ENCODE results near the gene FAM83C. TPM values are rescaled to one million over a fixed set of nuclear protein-coding genes. Genes with fewer than 3 reads are reported as not detected.

Gene FAM83C
- total RNA-seq, 1 experiment from 2014 or later = not detected

- TF ChIP-seq REST (IDR thresholded peaks at IDR 0.05; ENCODE audit: low read depth) (no peak), TCF7L2 (IDR thresholded peaks at IDR 0.05; ENCODE audit: borderline replicate concordance, extremely low read depth, insufficient read depth, insufficient read length) (peak; percentile 86), ATF3 (IDR thresholded peaks at IDR 0.05) (no peak), JUND (IDR thresholded peaks at IDR 0.05) (no peak), FOSL1 (IDR thresholded peaks at IDR 0.05; ENCODE audit: low read depth) (no peak), ZBTB33 (IDR thresholded peaks at IDR 0.05; ENCODE audit: extremely low read depth, insufficient replicate concordance, low read length) (peak; percentile 80), POLR2AphosphoS5 (IDR thresholded peaks at IDR 0.05; ENCODE audit: low read depth, low read length) (peak; percentile 72), RAD21 (IDR thresholded peaks at IDR 0.05; ENCODE audit: low read depth) (no peak), EGR1 (IDR thresholded peaks at IDR 0.05; ENCODE audit: low read depth) (no peak), MAX (IDR thresholded peaks at IDR 0.05) (no peak), CTCF (IDR thresholded peaks at IDR 0.05 in 2 of 3, conservative IDR thresholded peaks at IDR 0.05 in 1 of 3; ENCODE audit: borderline replicate concordance in 1 of 3, insufficient read depth in 1 of 3, low read depth in 2 of 3, low read length in 2 of 3) (no peak), POLR2A (IDR thresholded peaks at IDR 0.05; ENCODE audit: borderline replicate concordance, extremely low read depth, insufficient read depth, insufficient read length) (no peak), SP1 (IDR thresholded peaks at IDR 0.05; ENCODE audit: low read depth) (no peak), ZNF274 (IDR thresholded peaks at IDR 0.05; ENCODE audit: low read depth, low read length) (no peak)
- BruUV-seq (replicated peaks) = no TSS peak
- Histone ChIP-seq H3K27ac (ENCODE audit: low read depth, low read length) (peak overlapping the region; percentile 94), H3K4me3 (replicated peaks in 1 of 2; ENCODE audit: low read depth in 1 of 2, low read length in 2 of 2) (peak overlapping the region in 1 of 2 experiments; percentile 13; a peak in 1 of 4 replicates), H4K20me1 (ENCODE audit: insufficient read depth) (no peaks in the 10 kb centered on the region), H3K27me3 (ENCODE audit: insufficient read depth, low read length) (no peaks in the 10 kb centered on the region), H3K4me2 (ENCODE audit: low read length) (peak overlapping the region; percentile 73), H3K36me3 (ENCODE audit: control insufficient read depth in 1 of 2, insufficient read depth in 2 of 2, low read length in 2 of 2) (0 out of 4 replicates have a peak, but pooled peaks cover 0 to 2% of the 10 kb centered on the region in 2 experiments), H2AFZ (ENCODE audit: low read depth, low read length, poor library complexity, severe bottlenecking) (no peak overlapping the region), H3K9me3 (ENCODE audit: control insufficient read depth in 1 of 2, insufficient read depth in 1 of 2, low read depth in 1 of 2, low read length in 2 of 2) (no peaks in the 10 kb centered on the region), H3K9me2 (ENCODE audit: insufficient read depth) (no peaks in the 10 kb centered on the region), H3K9ac (ENCODE audit: low read length) (peak overlapping the region; percentile 58), H3K79me2 (ENCODE audit: insufficient read depth, low read length) (no peaks in the 10 kb centered on the region), H3K4me1 (ENCODE audit: control insufficient read depth in 1 of 2, insufficient read depth in 2 of 2, low read length in 2 of 2) (peaks cover 62 to 84% of the 10 kb centered on the region in 2 experiments)
- ATAC-seq (peak; percentile 81), DNase-seq (ENCODE audit: low read depth, low spot score) (peak; percentile 97)
- intact Hi-C loops (cut with micrococcal nuclease) = loop anchor here (2.0 kb wide), 1 partner anchor 133 kb away; the partner anchor contains the start of gene GDF5
- CTCF ChIA-PET = interaction anchor here (0.7 to 9.7 kb wide), 16 partner anchors 12 to 210 kb away, joined by 3 to 108 read pairs (median 6); partner anchors contain the start of genes EIF6, FAM83C and UQCC1
- RAD21 ChIA-PET (ENCODE audit: low non-redundant PET in 1 of 2, low total read pairs in 2 of 2, uncharacterized antibody in 2 of 2, unreplicated experiment in 2 of 2) = interaction anchor here (0.6 to 3.6 kb wide), 3 partner anchors 13 to 132 kb away, joined by 4 to 26 read pairs (median 4); no protein-coding TSS in a partner anchor
- POLR2A ChIA-PET = interaction anchor here (0.6 to 4.3 kb wide), 16 partner anchors 9 to 214 kb away, joined by 3 to 19 read pairs (median 4); partner anchors contain the start of genes CEP250, EIF6, MMP24OS and TRPC4AP
Observed at GRCh38 chr20:35305682-35306556, 13.7 kb upstream of the FAM83C start.
